WTC11 (cell line): ENCODE results near the gene EFNA5. TPM values are rescaled to one million over a fixed set of nuclear protein-coding genes. Genes with fewer than 3 reads are reported as not detected.

Experiments used
- ATAC-seq: fragments of 200-7000 bp; cut with Tn5 transposase; 2 replicates; pipeline ENCODE4 v1.10.0; 2021; ENCODE audit warnings: mild to moderate bottlenecking, moderate library complexity
- CTCF ChIA-PET: fragments of 300-600 bp; sonication (Branson Sonifier 250); formaldehyde crosslinking; loops from one replicate; lab custom pipeline; 2021; ENCODE audit warnings: antibody characterized with exemption; lab: Charles Lee
- POLR2A ChIA-PET: fragments of 350-600 bp; sonication (Branson Sonifier 250); formaldehyde crosslinking; loops from one replicate; lab custom pipeline; 2021; ENCODE audit warnings: antibody characterized with exemption; lab: Charles Lee
- DNase-seq: peaks from one replicate; pipeline ENCODE4 v3.0.0; 2021; ENCODE audit warnings: low spot score
- H3K27ac Mint-ChIP-seq: 2 replicates; pipeline ENCODE4 v1.8.0; 2021; ENCODE audit warnings: mixed read lengths
- H3K27me3 Mint-ChIP-seq: 2 replicates; pipeline ENCODE4 v1.8.0; 2021; ENCODE audit warnings: low read depth, mild to moderate bottlenecking, moderate library complexity, mixed read lengths
- H3K36me3 Mint-ChIP-seq: 2 replicates; pipeline ENCODE4 v1.8.0; 2021; ENCODE audit warnings: mixed read lengths
- H3K4me1 Mint-ChIP-seq: 2 replicates; pipeline ENCODE4 v1.8.0; 2022; ENCODE audit warnings: mixed read lengths
- H3K4me3 Mint-ChIP-seq: 2 replicates; pipeline ENCODE4 v1.8.0; 2021; ENCODE audit warnings: mild to moderate bottlenecking, moderate library complexity, mixed read lengths
- H3K9me3 Mint-ChIP-seq: 2 replicates; pipeline ENCODE4 v1.8.0; 2021; ENCODE audit warnings: mixed read lengths
- CREB1 ChIP-seq: sonication (generic); formaldehyde crosslinking; IDR thresholded peaks from 2 replicates; pipeline ENCODE4 v1.8.0; 2023; ENCODE audit warnings: mild to moderate bottlenecking, missing genetic modification reagents
- E2F4 ChIP-seq: sonication (generic); formaldehyde crosslinking; IDR thresholded peaks from 2 replicates; pipeline ENCODE4 v1.8.1; 2022; ENCODE audit warnings: low read depth, mild to moderate bottlenecking, moderate library complexity, missing genetic modification reagents, borderline replicate concordance
- ETV6 ChIP-seq: sonication (generic); formaldehyde crosslinking; IDR thresholded peaks from 2 replicates; pipeline ENCODE4 v1.8.1; 2022; ENCODE audit warnings: mild to moderate bottlenecking, missing genetic modification reagents
- FOXK1 ChIP-seq: sonication (generic); formaldehyde crosslinking; IDR thresholded peaks from 2 replicates; pipeline ENCODE4 v1.8.0; 2022; ENCODE audit warnings: mild to moderate bottlenecking, moderate library complexity, missing genetic modification reagents
- GABPB1 ChIP-seq: sonication (generic); formaldehyde crosslinking; IDR thresholded peaks from 2 replicates; pipeline ENCODE4 v1.8.1; 2023; ENCODE audit warnings: mild to moderate bottlenecking, missing genetic modification reagents
- IRF2 ChIP-seq: sonication (generic); formaldehyde crosslinking; IDR thresholded peaks from 2 replicates; pipeline ENCODE4 v1.8.0; 2022; ENCODE audit warnings: low read depth, missing genetic modification reagents, borderline replicate concordance
- JUN ChIP-seq: sonication (generic); formaldehyde crosslinking; IDR thresholded peaks from 2 replicates; pipeline ENCODE4 v1.8.0; 2023; ENCODE audit warnings: mild to moderate bottlenecking, missing genetic modification reagents
- NFATC4 ChIP-seq: fragments of 250-450 bp; sonication (Bioruptor Pico); IDR thresholded peaks from 2 replicates; pipeline ENCODE4 v1.9.0; 2021; ENCODE audit warnings: mild to moderate bottlenecking
- NFE2L1 ChIP-seq: sonication (generic); formaldehyde crosslinking; IDR thresholded peaks from 2 replicates; pipeline ENCODE4 v1.8.1; 2023; ENCODE audit warnings: missing genetic modification reagents
- NR2C2 ChIP-seq: sonication (generic); formaldehyde crosslinking; IDR thresholded peaks from 2 replicates; pipeline ENCODE4 v1.8.0; 2022; ENCODE audit warnings: mild to moderate bottlenecking, missing genetic modification reagents
- PREB ChIP-seq: sonication (generic); formaldehyde crosslinking; IDR thresholded peaks from 2 replicates; pipeline ENCODE4 v1.8.1; 2022; ENCODE audit warnings: mild to moderate bottlenecking, missing genetic modification reagents, moderate library complexity, borderline replicate concordance
- PRRX2 ChIP-seq: fragments of 250-450 bp; sonication (Bioruptor Pico); IDR thresholded peaks from 2 replicates; pipeline ENCODE4 v1.8.0; 2021; ENCODE audit warnings: mild to moderate bottlenecking
- TCF7 ChIP-seq: sonication (generic); formaldehyde crosslinking; IDR thresholded peaks from 2 replicates; pipeline ENCODE4 v1.8.0; 2022; ENCODE audit warnings: mild to moderate bottlenecking, low read depth, missing genetic modification reagents, moderate library complexity
- TP53 ChIP-seq: sonication (generic); formaldehyde crosslinking; IDR thresholded peaks from 2 replicates; pipeline ENCODE4 v1.8.1; 2023; ENCODE audit warnings: mild to moderate bottlenecking, missing genetic modification reagents
- ZBTB43 ChIP-seq: sonication (generic); formaldehyde crosslinking; IDR thresholded peaks from 2 replicates; pipeline ENCODE4 v1.8.1; 2023; ENCODE audit warnings: mild to moderate bottlenecking, missing genetic modification reagents
- ZNF416 ChIP-seq: fragments of 250-450 bp; sonication (Bioruptor Pico); IDR thresholded peaks from 2 replicates; pipeline ENCODE4 v1.9.0; 2021; ENCODE audit warnings: mild to moderate bottlenecking, inconsistent platforms
- ZNF532 ChIP-seq: fragments of 250-450 bp; sonication (Bioruptor Pico); IDR thresholded peaks from 2 replicates; pipeline ENCODE4 v1.9.0; 2021; ENCODE audit warnings: mild to moderate bottlenecking, borderline replicate concordance
- ZNF671 ChIP-seq: fragments of 250-450 bp; sonication (Bioruptor Pico); IDR thresholded peaks from 2 replicates; pipeline ENCODE4 v1.8.0; 2021; ENCODE audit warnings: mild to moderate bottlenecking
- total RNA-seq: library from RNA; stranded (reverse); gene quantifications from 3 replicates; pipeline ENCODE4 v1.2.3, GENCODE V29; 2021
- TF ChIP-seq, protein P1 (sequence below): sonication (generic); formaldehyde crosslinking; IDR thresholded peaks from 2 replicates; pipeline ENCODE4 v1.8.0; 2023; ENCODE audit warnings: missing genetic modification reagents, mild to moderate bottlenecking, borderline replicate concordance

The EFNA5 gene
- total RNA-seq, 1 experiment from 2014 or later: 17.4 TPM

DNA sequence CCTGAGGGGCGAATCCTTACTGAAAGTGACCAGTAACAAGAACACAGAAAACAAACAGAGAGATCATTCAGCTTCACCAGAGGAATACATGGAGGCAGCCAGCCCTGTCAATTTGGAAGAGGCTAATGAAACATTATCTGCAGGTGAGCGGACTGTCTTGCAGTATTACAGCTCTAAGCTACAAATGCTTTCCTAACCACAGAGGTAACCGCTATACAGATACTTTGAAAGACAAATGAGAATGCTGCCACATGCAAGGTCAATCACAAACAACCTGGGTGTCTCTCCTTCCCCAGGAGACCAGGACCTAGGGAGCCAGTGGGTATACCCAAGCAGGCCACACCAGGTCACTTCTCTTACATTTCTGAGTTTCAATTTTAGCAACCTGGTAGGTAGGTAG lies 30.2 kb downstream of the EFNA5 start:
- POLR2A ChIA-PET: no interaction called here
- CTCF ChIA-PET: no interaction called here
- Mint-ChIP-seq H3K27ac (no peak overlapping the region), H3K9me3 (no peaks in the 10 kb centered on the region), H3K27me3 (no peaks in the 10 kb centered on the region), H3K4me3 (no peak overlapping the region), H3K4me1 (peaks cover 23% of the 10 kb centered on the region), H3K36me3 (no peaks in the 10 kb centered on the region)
- ATAC-seq: no peak
- DNase-seq: no peak
- TF ChIP-seq ETV6 (no peak), PREB (CRISPR knock-in tag) (no peak), GABPB1 (CRISPR knock-in tag) (no peak), NR2C2 (CRISPR knock-in tag) (no peak), JUN (CRISPR knock-in tag) (no peak), FOXK1 (CRISPR knock-in tag) (no peak), E2F4 (CRISPR knock-in tag) (no peak), PRRX2 (CRISPR knock-in tag) (no peak), ZBTB43 (CRISPR knock-in tag) (no peak), ZNF416 (CRISPR knock-in tag) (no peak), ZNF671 (CRISPR knock-in tag) (no peak), NFATC4 (CRISPR knock-in tag) (no peak), CREB1 (CRISPR knock-in tag) (no peak)
- TF ChIP-seq, protein P1, sequence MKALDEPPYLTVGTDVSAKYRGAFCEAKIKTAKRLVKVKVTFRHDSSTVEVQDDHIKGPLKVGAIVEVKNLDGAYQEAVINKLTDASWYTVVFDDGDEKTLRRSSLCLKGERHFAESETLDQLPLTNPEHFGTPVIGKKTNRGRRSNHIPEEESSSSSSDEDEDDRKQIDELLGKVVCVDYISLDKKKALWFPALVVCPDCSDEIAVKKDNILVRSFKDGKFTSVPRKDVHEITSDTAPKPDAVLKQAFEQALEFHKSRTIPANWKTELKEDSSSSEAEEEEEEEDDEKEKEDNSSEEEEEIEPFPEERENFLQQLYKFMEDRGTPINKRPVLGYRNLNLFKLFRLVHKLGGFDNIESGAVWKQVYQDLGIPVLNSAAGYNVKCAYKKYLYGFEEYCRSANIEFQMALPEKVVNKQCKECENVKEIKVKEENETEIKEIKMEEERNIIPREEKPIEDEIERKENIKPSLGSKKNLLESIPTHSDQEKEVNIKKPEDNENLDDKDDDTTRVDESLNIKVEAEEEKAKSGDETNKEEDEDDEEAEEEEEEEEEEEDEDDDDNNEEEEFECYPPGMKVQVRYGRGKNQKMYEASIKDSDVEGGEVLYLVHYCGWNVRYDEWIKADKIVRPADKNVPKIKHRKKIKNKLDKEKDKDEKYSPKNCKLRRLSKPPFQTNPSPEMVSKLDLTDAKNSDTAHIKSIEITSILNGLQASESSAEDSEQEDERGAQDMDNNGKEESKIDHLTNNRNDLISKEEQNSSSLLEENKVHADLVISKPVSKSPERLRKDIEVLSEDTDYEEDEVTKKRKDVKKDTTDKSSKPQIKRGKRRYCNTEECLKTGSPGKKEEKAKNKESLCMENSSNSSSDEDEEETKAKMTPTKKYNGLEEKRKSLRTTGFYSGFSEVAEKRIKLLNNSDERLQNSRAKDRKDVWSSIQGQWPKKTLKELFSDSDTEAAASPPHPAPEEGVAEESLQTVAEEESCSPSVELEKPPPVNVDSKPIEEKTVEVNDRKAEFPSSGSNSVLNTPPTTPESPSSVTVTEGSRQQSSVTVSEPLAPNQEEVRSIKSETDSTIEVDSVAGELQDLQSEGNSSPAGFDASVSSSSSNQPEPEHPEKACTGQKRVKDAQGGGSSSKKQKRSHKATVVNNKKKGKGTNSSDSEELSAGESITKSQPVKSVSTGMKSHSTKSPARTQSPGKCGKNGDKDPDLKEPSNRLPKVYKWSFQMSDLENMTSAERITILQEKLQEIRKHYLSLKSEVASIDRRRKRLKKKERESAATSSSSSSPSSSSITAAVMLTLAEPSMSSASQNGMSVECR (CRISPR knock-in tag): no peak

- no peak for TF ChIP-seq GABPB1 (CRISPR knock-in tag)
- ChIA-PET POLR2A (no interaction called here), CTCF (no interaction called here)
- Mint-ChIP-seq H3K4me1 (peaks cover 28% of the 10 kb centered on the region), H3K4me3 (no peak overlapping the region), H3K27ac (no peak overlapping the region), H3K36me3 (no peaks in the 10 kb centered on the region), H3K27me3 (no peaks in the 10 kb centered on the region), H3K9me3 (no peaks in the 10 kb centered on the region)
- ATAC-seq (no peak), DNase-seq (no peak)
Measured at GRCh38 chr5:107639990-107640389, 30.7 kb downstream of the EFNA5 start.

DNA sequence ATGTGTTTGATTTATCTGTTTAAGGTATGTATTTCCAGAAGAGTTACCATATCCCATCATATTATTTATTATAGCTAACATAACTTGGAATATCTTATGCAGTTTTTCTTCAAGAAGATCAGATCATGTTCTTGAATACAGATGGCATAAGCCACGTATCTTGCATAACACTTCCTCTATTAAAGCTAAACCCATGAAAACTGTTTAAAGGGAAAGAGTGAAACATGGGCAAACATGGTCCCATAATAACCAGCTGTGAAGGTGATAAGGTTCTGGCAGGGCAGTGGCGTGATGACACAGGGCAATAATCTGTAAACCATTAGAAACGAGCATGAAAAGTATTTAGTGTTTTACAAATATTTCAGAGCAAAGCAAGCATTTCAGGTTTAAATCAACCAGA lies 34.2 kb downstream of the EFNA5 start:
- Mint-ChIP-seq H3K36me3 (no peaks in the 10 kb centered on the region), H3K4me1 (peaks cover 56% of the 10 kb centered on the region), H3K27me3 (no peaks in the 10 kb centered on the region), H3K4me3 (no peak overlapping the region), H3K27ac (no peak overlapping the region)
- TF ChIP-seq ZBTB43 (CRISPR knock-in tag): no peak
- no peak for TF ChIP-seq ZNF532
- no peak for TF ChIP-seq IRF2 (CRISPR knock-in tag)
- TF ChIP-seq NFE2L1 (CRISPR knock-in tag): no peak
- TF ChIP-seq GABPB1 (CRISPR knock-in tag): no peak
- TF ChIP-seq TP53: no peak
- TF ChIP-seq TCF7 (CRISPR knock-in tag): no peak
- TF ChIP-seq, all 79 proteins: peak for 0
- no peaks in the 10 kb centered on the region for H3K9me3 Mint-ChIP-seq
- no peak for ATAC-seq
- no peak for DNase-seq
- ChIA-PET POLR2A (no interaction called here), CTCF (no interaction called here)
